Testis (tissue), 3 donors: Measurements from ENCODE around the gene HSFX2. TPM values are rescaled to one million over a fixed set of nuclear protein-coding genes. Genes with fewer than 3 reads are reported as not detected.
"Not testable (repeated sequence)": the region's sequence is repeated elsewhere in the genome, so short reads cannot be mapped to it uniquely, and the experiment has no call there.

Source experiments
- DNase-seq: peaks from one replicate; pipeline ENCODE4 v3.0.0-alpha.2; 2019
- H3K27ac ChIP-seq, 2 donors: fragments of 200-600 bp; sonication (generic); one replicate each; pipeline ENCODE4 v1.5.1; 2019
- H3K27me3 ChIP-seq: fragments of 200-600 bp; sonication (generic); one replicate; pipeline ENCODE4 v1.5.1; 2019
- H3K36me3 ChIP-seq: fragments of 200-600 bp; sonication (generic); one replicate; pipeline ENCODE4 v1.5.1; 2017; ENCODE audit warnings: low read depth; ENCODE audit errors: missing control alignments
- H3K4me1 ChIP-seq: fragments of 200-600 bp; sonication (generic); one replicate; pipeline ENCODE4 v1.5.1; 2019
- H3K4me3 ChIP-seq, 2 donors: fragments of 200-600 bp; sonication (generic); one replicate each; pipeline ENCODE4 v1.5.1; 2017 to 2019
- H3K9me3 ChIP-seq: fragments of 200-600 bp; sonication (generic); one replicate; pipeline ENCODE4 v1.5.1; 2017
- POLR2A ChIP-seq: fragments of 450-650 bp; IDR thresholded peaks from one replicate; pipeline ENCODE4 v1.6.1; 2017; ENCODE audit warnings: antibody characterized with exemption, mild to moderate bottlenecking, moderate library complexity
- WGBS, 2 donors: methylation state at CpG; one replicate each; pipeline ENCODE4 v1.1.5; 2018; 5-methylcytosine and 5-hydroxymethylcytosine counted together
- intact Hi-C: fragments of 100-400 bp; cut with DNase I; formaldehyde crosslinking; loops from one replicate; pipeline ENCODE4 v1.15.1; 2023; ENCODE audit warnings: low total_unique reads
- polyA plus RNA-seq: library from polyadenylated mRNA; stranded (reverse); fragments of 350-450 nt; fragmentation: Illumina TruSeq; extraction: RNeasy Lipid Tissue Mini Kit (QIAGEN cat#74804); gene quantifications from one replicate; pipeline ENCODE4 v1.2.3, GENCODE V29; 2014; ENCODE audit warnings: low read depth, low replicate concordance; ENCODE audit not compliant: insufficient read depth
- total RNA-seq, 2 donors: library from RNA; depleted of rRNA; stranded (reverse); fragments of >200 nt; gene quantifications; one replicate each; pipeline ENCODE4 v1.2.3, GENCODE V29; 2016
- TF ChIP-seq, protein P1 (sequence below), 3 experiments: fragments of 450-650 bp in 2 of 3; fragments of 200-600 bp in 1 of 3; sonication (generic) in 1 of 3; IDR thresholded peaks; one replicate each; pipeline ENCODE4 v1.5.1; 2016 to 2019; ENCODE audit warnings: antibody characterized with exemption in 3 of 3, mild to moderate bottlenecking in 2 of 3, moderate library complexity in 1 of 3

Gene HSFX2
- total and polyA plus RNA-seq, 3 donors from 2014 or later = 4.8 to 11.8 (median 5.6) TPM

DNA sequence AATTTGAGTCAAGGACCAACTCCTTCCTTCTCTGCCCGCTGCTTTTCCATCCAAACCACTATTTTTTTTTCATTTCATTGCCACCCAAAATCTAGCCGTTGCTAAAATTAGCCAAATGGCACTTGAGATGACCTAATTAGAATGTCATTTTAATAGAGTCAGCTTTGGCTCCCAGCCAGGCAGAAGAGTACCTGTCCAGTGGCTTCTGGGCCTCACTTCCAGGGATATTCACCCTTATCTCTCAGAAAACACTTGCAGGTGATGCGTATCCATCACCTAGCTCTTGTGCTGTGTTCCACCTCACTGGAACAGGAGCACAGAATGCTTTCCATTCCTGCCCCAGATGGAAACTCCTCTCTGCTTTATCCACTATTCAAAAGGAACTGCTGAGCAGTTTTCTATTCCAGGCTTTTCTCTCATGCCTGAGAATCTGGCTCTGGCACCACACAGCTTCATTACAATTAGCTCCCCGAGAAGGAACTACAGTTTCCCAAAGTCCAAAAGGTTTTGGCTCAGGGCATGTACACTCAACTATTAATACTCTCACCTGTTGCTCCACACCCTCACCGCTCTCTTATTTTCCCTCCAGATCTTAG, 26.3 kb downstream of the HSFX2 start:
- WGBS, 2 donors = 91 to 92% methylated on average over 5 of the region's 5 CpGs

DNA sequence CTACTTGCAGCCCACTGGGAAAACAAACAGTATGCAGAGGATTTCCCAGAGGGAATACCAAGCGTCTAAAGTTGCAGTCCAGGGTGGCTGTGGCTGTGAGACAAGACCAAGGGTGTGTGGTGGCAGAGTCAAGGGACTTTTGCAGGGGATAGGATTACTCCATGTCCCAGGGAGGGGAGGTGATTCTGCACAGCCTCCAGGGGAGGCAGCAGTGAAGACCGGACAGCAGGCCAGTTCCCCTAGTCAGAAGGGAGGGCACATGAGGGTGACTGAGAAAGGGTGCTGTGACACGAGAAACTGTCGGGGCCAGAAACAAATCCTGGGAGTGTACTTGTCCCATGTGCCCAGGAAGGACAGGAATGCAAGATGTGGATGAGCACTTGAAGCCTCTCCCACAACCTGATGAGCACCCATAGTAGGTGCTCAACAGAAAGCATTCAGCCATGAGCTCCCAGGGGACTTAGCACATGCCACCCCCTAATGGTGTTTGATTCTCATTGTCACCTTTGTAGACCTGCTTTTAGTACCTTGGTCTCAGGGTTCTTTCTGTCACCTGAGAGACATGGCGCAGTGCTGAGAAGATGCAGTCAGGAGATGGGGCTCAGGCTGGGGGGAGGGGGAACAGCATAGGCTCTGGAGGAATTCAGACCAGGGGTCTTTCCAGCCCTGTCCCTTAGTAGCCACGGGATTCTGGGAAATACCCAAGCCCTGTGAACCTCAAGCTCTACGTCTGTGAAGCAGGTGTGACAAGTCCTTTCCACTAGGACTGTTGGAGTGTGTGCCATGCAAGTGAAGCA, 27.3 kb downstream of the HSFX2 start:
- 76 to 85% methylated on average over 2 to 7 of the region's 7 CpGs for WGBS, 2 donors
- Histone ChIP-seq H3K27me3 (no peaks in the 10 kb centered on the region), H3K27ac (no peak overlapping the region), H3K36me3 (no peaks in the 10 kb centered on the region), H3K9me3 (no peaks in the 10 kb centered on the region), H3K4me1 (no peaks in the 10 kb centered on the region), H3K4me3 (no peak overlapping the region)
- TF ChIP-seq, protein P1, sequence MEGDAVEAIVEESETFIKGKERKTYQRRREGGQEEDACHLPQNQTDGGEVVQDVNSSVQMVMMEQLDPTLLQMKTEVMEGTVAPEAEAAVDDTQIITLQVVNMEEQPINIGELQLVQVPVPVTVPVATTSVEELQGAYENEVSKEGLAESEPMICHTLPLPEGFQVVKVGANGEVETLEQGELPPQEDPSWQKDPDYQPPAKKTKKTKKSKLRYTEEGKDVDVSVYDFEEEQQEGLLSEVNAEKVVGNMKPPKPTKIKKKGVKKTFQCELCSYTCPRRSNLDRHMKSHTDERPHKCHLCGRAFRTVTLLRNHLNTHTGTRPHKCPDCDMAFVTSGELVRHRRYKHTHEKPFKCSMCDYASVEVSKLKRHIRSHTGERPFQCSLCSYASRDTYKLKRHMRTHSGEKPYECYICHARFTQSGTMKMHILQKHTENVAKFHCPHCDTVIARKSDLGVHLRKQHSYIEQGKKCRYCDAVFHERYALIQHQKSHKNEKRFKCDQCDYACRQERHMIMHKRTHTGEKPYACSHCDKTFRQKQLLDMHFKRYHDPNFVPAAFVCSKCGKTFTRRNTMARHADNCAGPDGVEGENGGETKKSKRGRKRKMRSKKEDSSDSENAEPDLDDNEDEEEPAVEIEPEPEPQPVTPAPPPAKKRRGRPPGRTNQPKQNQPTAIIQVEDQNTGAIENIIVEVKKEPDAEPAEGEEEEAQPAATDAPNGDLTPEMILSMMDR (IDR thresholded peaks at IDR 0.05) = no peak
- no peak for TF ChIP-seq POLR2A
- no peak for DNase-seq
- intact Hi-C loops = no loop called here

More for the DNA sequence above, 26.3 kb downstream of the HSFX2 start:
- DNase-seq = no peak
- Histone ChIP-seq H3K36me3 (no peaks in the 10 kb centered on the region), H3K4me1 (no peaks in the 10 kb centered on the region), H3K27me3 (no peaks in the 10 kb centered on the region), H3K4me3 (no peak overlapping the region), H3K9me3 (no peaks in the 10 kb centered on the region), H3K27ac (no peak overlapping the region)
- TF ChIP-seq, protein P1 (IDR thresholded peaks at IDR 0.05) = no peak
- no peak for TF ChIP-seq POLR2A
- intact Hi-C loops = no loop called here

DNA sequence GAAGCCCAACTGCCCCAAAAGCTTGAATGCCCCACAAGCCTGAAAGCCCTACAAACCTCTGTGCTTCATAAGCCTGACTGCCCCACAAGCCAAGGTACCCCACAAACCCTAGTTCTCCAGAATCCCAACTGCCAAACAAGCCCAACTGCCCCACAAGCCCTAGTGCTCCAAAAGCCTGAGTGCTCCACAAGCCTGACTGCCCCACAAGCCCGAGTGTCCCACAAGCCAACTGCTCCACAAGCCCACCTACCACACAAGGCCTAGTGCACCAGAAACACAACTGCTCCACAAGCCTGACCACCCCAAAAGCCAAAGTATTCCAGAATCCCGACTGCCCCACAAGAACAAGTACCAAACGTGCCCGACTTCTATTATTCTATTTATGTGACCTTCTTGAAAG, 31.8 kb downstream of the HSFX2 start:
- no peak for TF ChIP-seq POLR2A
- TF ChIP-seq, protein P1 (IDR thresholded peaks at IDR 0.05) = no peak
- intact Hi-C loops = no loop called here
- 94 to 98% methylated on average over 4 of the region's 4 CpGs for WGBS, 2 donors
- Histone ChIP-seq H3K9me3 (no peaks in the 10 kb centered on the region), H3K27me3 (no peaks in the 10 kb centered on the region), H3K4me3 (no peak overlapping the region), H3K36me3 (no peaks in the 10 kb centered on the region), H3K4me1 (no peaks in the 10 kb centered on the region), H3K27ac (no peak overlapping the region)
- DNase-seq = no peak

DNA sequence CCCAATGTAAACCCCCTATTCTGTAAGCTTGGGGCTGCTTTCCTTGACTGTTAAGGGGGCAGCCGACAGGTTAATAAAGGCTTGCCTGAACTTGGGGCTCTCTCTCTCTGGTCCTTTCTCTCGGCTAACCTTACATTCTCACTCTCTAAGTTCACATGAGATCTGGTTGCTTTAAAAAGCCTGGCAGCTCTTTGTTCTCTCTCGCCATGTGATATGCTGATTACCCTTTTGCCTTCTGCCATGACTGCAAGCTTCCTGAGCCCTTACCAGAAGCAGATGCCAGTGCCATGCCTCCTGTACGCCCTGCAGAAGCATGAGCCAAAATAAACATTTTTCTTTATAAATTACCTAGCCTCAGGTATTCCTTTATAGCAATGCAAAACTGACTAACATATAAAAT, 39.9 kb downstream of the HSFX2 start:
- H3K9me3 ChIP-seq, H3K36me3 ChIP-seq, H3K4me3 ChIP-seq, DNase-seq, intact Hi-C loops, H3K27me3 ChIP-seq, H3K4me1 ChIP-seq, H3K27ac ChIP-seq: not testable (repeated sequence)
- no CpG with 5 or more reads among the region's 4 CpGs for WGBS, 2 donors

DNA sequence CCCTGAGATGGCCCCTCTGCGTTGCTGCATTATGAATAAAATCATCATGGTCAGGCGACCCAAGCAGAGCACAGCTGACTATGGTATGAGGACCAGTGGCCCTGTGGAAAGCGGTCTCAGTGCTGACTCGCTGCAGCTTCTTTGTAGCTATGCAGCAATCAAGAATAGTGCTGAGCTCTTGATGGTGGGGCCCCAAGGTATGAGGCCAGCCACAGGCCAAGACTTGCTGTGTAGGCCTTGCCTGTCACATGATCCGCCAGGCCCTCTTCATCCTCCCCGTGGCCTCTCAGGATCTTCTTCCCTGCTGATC, 43.2 kb downstream of the HSFX2 start:
- H3K36me3 ChIP-seq, DNase-seq, H3K27me3 ChIP-seq, intact Hi-C loops, H3K27ac ChIP-seq, H3K4me1 ChIP-seq, H3K9me3 ChIP-seq, H3K4me3 ChIP-seq: not testable (repeated sequence)
- no CpG with 5 or more reads among the region's 6 CpGs for WGBS, 2 donors

DNA sequence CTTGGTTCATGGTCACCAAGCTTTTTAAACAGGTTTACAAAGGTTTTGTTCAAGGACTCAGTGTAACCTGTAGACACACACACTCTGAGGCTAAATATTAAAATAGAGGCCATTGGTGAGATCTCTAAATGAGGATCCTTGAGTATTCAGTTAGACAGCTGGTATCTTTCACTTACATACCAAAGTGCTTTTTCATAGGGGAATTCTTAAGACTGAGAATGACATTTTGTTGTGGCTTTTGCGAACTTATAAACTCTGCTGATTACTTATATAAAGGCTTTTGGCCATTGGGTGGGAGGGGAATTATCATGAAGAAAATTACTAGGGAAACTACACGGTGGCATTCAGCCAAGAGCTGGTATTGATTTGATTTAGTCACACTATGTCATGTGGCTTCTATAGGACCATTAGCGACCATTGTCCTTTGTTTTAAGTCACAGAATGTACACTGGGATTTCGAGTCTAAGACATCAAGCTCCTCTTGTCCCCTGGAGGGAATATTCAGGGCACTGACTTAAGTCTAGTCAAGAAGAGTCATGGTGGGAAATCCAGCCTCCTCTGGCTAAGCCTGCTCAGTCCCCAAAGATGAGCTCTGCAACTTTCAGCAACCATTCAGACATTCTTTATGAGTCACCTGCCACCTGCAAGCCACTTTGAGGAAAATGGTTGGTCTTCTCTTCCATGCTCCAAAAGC, 43.7 kb downstream of the HSFX2 start:
- H3K36me3 ChIP-seq, H3K4me3 ChIP-seq, H3K27ac ChIP-seq, H3K9me3 ChIP-seq, intact Hi-C loops, H3K27me3 ChIP-seq, DNase-seq, H3K4me1 ChIP-seq: not testable (repeated sequence)
- no CpG with 5 or more reads among the region's 4 CpGs for WGBS, 2 donors

DNA sequence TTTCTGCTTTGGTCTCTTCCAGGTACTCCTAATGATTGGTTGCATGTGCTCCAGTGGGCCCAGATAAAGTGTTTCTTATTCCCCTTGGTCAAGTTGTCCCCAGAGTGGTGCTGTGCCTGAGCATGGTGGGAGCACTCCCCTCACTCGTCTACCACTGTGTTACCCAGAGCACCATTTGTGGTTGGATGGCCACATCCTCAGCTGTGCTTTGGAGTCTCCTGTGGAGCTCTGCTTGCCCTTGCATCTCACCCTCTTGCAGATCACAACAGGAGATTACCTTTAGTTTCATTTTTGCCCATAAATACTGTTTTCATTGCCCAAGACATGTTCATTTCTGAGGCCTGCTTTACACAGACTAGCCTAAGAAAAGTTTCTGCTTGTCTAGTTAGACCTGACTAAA, 44.7 kb downstream of the HSFX2 start:
- intact Hi-C loops = not testable (repeated sequence)

DNA sequence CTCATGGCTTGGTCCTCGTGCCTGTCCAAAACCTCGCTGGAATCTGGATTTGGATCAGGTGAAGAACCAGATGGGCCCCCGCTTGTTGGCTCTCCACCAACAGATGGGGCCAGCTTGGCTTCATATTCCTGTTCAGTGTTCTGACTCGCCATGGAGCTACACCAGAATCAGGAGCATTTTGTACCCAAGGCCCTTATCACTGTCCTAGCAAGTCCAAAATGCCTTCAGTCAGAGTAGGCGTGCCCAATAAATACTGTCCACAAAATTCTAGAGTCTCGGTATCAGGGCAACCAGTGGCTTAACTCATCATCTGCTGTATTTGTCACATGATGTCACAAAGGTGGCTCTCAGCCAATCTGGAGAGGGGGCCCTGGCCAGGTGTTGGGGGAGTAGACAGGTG, 45.4 kb downstream of the HSFX2 start, which contains the start of gene HSFX3:
HSFX3 (minus strand) TSS at position 224 of the 400 bp plus-strand sequence; CDS start at position 152, 72 bp downstream.
- H3K27me3 ChIP-seq, H3K27ac ChIP-seq, H3K4me3 ChIP-seq, H3K4me1 ChIP-seq, DNase-seq, intact Hi-C loops, H3K9me3 ChIP-seq, H3K36me3 ChIP-seq: not testable (repeated sequence)
- WGBS, 2 donors = no CpG with 5 or more reads among the region's 6 CpGs

More for the DNA sequence above, 44.7 kb downstream of the HSFX2 start:
- not testable (repeated sequence) for H3K9me3 ChIP-seq, H3K27me3 ChIP-seq, H3K36me3 ChIP-seq, DNase-seq, H3K4me3 ChIP-seq, H3K27ac ChIP-seq, H3K4me1 ChIP-seq
- 100% methylated on average over 1 of the region's 1 CpG for WGBS, 2 donors

DNA sequence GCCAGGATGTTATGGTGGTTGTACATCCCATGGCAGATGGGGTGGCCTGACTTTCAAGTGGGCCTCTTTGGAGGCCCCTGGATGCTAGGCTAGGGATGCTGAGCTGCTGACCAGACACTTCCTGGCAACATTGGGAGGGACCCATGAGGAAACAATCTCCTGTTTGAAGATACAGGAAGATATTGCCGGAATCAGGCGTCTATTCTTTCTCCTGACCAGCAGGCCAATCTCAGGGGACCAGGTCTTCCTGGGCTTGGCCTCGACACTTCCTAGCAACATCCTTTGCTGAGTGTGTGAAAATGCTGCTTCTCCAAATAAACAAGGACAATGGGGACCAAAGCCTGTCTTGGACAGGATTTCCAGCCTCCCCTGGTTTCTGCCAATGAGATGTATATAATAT, 47.3 kb downstream of the HSFX2 start:
- 40% methylated on average over 1 of the region's 3 CpGs; no CpG with 5 or more reads in 1 of the 2 donors for WGBS, 2 donors
- H3K27ac ChIP-seq, H3K4me3 ChIP-seq, DNase-seq, H3K9me3 ChIP-seq, H3K4me1 ChIP-seq, H3K27me3 ChIP-seq, intact Hi-C loops, H3K36me3 ChIP-seq: not testable (repeated sequence)
